Endodermal cell (in vitro differentiated cells): Measurements from ENCODE around the gene PITPNM1. TPM values are rescaled to one million over a fixed set of nuclear protein-coding genes. Genes with fewer than 3 reads are reported as not detected.

Experiments used
- DNase-seq: peaks from one replicate; pipeline ENCODE4 v3.0.0-alpha.2; 2017
- H3K27ac ChIP-seq: 2 replicates; pipeline ENCODE4 v1.5.1; 2013; ENCODE audit warnings: mild to moderate bottlenecking, low read depth, low read length, moderate library complexity
- H3K27me3 ChIP-seq: 2 replicates; pipeline ENCODE4 v1.6.1; 2013; ENCODE audit warnings: mild to moderate bottlenecking, low read length, moderate library complexity; ENCODE audit not compliant: insufficient read depth, control insufficient read depth, poor library complexity, severe bottlenecking
- H3K36me3 ChIP-seq: 2 replicates; pipeline ENCODE4 v1.7.0; 2013; ENCODE audit warnings: mild to moderate bottlenecking, low read length, moderate library complexity; ENCODE audit not compliant: control insufficient read depth, insufficient read depth
- H3K4me1 ChIP-seq: one replicate; pipeline ENCODE4 v1.7.0; 2013; ENCODE audit warnings: low read length; ENCODE audit not compliant: control insufficient read depth, insufficient read depth
- H3K4me3 ChIP-seq: 2 replicates; pipeline ENCODE4 v1.5.1; 2013; ENCODE audit warnings: mild to moderate bottlenecking, low read length, moderate library complexity
- H3K9ac ChIP-seq: 2 replicates; pipeline ENCODE4 v1.6.1; 2013; ENCODE audit warnings: mild to moderate bottlenecking, low read length, moderate library complexity; ENCODE audit not compliant: poor library complexity, severe bottlenecking; ENCODE audit errors: extremely low read depth
- H3K9me3 ChIP-seq: 2 replicates; pipeline ENCODE4 v1.6.1; 2013; ENCODE audit warnings: mild to moderate bottlenecking, low read length, moderate library complexity; ENCODE audit not compliant: control insufficient read depth
- H3K27ac Mint-ChIP-seq: 2 replicates; pipeline ENCODE4 v1.8.0; 2020; ENCODE audit warnings: mixed read lengths
- H3K27me3 Mint-ChIP-seq: 2 replicates; pipeline ENCODE4 v1.8.0; 2021; ENCODE audit warnings: mild to moderate bottlenecking, mixed read lengths; ENCODE audit not compliant: insufficient read depth
- H3K36me3 Mint-ChIP-seq: 2 replicates; pipeline ENCODE4 v1.8.0; 2020; ENCODE audit warnings: low read depth, mixed read lengths
- H3K4me1 Mint-ChIP-seq: 2 replicates; pipeline ENCODE4 v1.8.0; 2020; ENCODE audit warnings: mixed read lengths
- H3K4me3 Mint-ChIP-seq: 2 replicates; pipeline ENCODE4 v1.8.0; 2020; ENCODE audit warnings: mild to moderate bottlenecking, moderate library complexity, mixed read lengths
- H3K9me3 Mint-ChIP-seq: 2 replicates; pipeline ENCODE4 v1.8.0; 2020; ENCODE audit warnings: mild to moderate bottlenecking, mixed read lengths
- WGBS, 2 experiments: methylation state at CpG; one replicate each; pipeline versions ENCODE4 v1.1.5 to v1.1.7; 2013; ENCODE audit warnings: missing lambda C conversion rate in 2 of 2, mixed read lengths in 1 of 2; ENCODE audit not compliant: insufficient coverage in 1 of 2, insufficient read length in 1 of 2; 5-methylcytosine and 5-hydroxymethylcytosine counted together
- total RNA-seq, 2 donors: library from RNA; stranded (reverse); fragmentation: NEBNext Ultra II Directional in 1 of 2; extraction: Animal tissue kit (Norgen Biotek cat#: 25700) in 1 of 2; gene quantifications; 2 replicates in 1 of 2; 3 replicates in 1 of 2; pipeline ENCODE4 v1.2.1, GENCODE V29; 2021
- TF ChIP-seq, protein P1 (sequence below): fragments of 200-600 bp; sonication (generic); conservative IDR thresholded peaks from 2 replicates; pipeline ENCODE4 v1.5.0; 2021; ENCODE audit warnings: antibody characterized with exemption, mild to moderate bottlenecking

PITPNM1 gene
- total RNA-seq, 2 donors from 2014 or later, result 94.6 to 104 TPM

DNA sequence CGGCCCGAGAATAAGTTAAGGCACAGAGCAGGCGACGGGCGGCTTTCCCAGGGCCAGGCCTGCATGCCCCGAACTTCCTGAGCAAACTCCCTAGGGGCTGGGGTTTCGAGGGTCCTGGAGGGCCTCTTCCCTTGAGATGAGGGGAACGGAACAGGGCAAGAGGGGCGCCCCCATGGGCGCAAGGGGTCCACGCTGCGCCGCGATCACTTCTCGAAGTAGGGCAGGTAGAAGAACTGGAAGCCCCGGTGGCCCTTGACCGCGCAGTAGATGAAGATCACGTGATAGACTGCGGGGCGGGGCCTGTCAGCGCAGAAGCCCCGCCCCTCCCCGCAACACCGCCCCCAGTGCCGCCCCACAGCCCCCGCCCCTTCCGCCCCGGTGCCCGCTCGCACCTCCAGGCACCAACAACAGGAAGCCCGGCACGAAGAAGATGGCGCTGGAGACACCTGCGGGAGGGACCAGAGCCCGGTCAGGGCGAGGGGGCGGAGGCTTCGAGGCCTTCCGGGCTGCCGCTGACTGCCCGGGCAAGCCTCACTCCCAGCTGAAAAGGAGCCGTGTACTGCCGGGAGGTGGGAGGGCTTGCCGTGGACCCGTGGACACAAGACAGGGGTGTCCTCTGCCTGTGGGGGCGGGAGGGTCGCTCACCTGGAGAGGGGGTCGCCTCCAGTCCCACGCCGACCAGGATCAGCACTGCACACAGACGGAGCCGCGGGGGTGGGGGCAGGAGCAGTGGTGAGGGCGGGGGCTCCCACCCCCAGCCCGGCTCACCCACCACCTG is 40.6 kb downstream of the PITPNM1 start:
- peak overlapping the region; percentile 74 for H3K4me3 Mint-ChIP-seq
- H3K4me1 Mint-ChIP-seq, result peaks cover 9% of the 10 kb centered on the region
- H3K27ac ChIP-seq, result peak overlapping the region; percentile 70
- peak overlapping the region; percentile 83 for H3K9ac ChIP-seq
- no peaks in the 10 kb centered on the region for H3K4me1 ChIP-seq
- no peaks in the 10 kb centered on the region for H3K36me3 ChIP-seq
- DNase-seq, result peak; percentile 98
- H3K9me3 ChIP-seq, result no peaks in the 10 kb centered on the region
- peaks cover 4% of the 10 kb centered on the region for H3K36me3 Mint-ChIP-seq
- H3K4me3 ChIP-seq, result peak overlapping the region; percentile 92
- no peaks in the 10 kb centered on the region for H3K9me3 Mint-ChIP-seq
- TF ChIP-seq, protein P1, sequence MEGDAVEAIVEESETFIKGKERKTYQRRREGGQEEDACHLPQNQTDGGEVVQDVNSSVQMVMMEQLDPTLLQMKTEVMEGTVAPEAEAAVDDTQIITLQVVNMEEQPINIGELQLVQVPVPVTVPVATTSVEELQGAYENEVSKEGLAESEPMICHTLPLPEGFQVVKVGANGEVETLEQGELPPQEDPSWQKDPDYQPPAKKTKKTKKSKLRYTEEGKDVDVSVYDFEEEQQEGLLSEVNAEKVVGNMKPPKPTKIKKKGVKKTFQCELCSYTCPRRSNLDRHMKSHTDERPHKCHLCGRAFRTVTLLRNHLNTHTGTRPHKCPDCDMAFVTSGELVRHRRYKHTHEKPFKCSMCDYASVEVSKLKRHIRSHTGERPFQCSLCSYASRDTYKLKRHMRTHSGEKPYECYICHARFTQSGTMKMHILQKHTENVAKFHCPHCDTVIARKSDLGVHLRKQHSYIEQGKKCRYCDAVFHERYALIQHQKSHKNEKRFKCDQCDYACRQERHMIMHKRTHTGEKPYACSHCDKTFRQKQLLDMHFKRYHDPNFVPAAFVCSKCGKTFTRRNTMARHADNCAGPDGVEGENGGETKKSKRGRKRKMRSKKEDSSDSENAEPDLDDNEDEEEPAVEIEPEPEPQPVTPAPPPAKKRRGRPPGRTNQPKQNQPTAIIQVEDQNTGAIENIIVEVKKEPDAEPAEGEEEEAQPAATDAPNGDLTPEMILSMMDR, result no peak
- 16 to 69% methylated on average over 10 to 55 of the region's 56 CpGs for WGBS, 2 experiments
- H3K27ac Mint-ChIP-seq, result peak overlapping the region; percentile 91
- peaks cover 2% of the 10 kb centered on the region for H3K27me3 Mint-ChIP-seq
- no peaks in the 10 kb centered on the region for H3K27me3 ChIP-seq

DNA sequence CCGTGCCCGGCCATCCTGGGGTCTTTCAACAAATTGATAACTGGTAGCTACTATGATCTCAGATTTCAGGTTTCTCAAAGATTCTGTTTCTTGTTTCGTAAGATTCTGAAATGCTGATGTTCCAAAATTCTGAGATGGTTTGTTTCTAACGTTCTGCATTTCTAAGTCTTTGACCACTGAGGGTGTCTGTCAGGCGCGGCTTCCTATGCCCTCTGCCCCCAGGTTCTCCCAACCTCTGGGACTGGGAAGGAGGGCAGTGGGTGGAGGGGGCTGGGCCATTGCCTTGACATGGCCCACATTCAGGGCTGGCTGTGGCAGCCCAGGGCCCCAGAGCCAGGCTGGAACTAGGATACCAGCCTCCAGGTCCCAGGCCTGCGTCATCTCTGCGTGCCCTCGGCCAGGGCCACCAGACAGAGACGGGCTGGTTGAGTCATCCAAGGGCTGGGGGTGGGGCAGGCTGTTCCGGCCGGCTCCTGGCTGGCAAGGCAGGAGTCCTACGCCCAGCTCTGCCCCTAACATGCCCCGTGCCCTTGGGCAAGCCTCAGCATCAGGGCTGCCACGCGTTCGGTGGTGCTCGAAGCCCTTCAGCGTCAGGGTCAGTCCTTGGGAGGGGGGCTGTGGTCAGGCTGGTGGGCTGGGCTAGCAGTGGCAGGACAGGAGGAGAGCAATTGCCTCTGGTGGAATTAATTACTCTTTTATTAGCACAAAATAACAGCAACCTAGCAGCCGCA is 41.3 kb downstream of the PITPNM1 start:
- Mint-ChIP-seq H3K27me3 (peaks cover 5% of the 10 kb centered on the region), H3K4me1 (peaks cover 9% of the 10 kb centered on the region), H3K9me3 (no peaks in the 10 kb centered on the region), H3K27ac (no peak overlapping the region), H3K4me3 (peak overlapping the region; percentile 74), H3K36me3 (peaks cover 4% of the 10 kb centered on the region)
- H3K27ac ChIP-seq, result no peak overlapping the region
- WGBS, 2 experiments, result 88 to 91% methylated on average over 10 to 20 of the region's 20 CpGs
- no peak overlapping the region for H3K9ac ChIP-seq
- H3K36me3 ChIP-seq, result no peaks in the 10 kb centered on the region
- TF ChIP-seq, protein P1, result no peak
- no peaks in the 10 kb centered on the region for H3K9me3 ChIP-seq
- no peaks in the 10 kb centered on the region for H3K27me3 ChIP-seq
- H3K4me3 ChIP-seq, result no peak overlapping the region
- no peaks in the 10 kb centered on the region for H3K4me1 ChIP-seq
- DNase-seq, result peak; percentile 57

DNA sequence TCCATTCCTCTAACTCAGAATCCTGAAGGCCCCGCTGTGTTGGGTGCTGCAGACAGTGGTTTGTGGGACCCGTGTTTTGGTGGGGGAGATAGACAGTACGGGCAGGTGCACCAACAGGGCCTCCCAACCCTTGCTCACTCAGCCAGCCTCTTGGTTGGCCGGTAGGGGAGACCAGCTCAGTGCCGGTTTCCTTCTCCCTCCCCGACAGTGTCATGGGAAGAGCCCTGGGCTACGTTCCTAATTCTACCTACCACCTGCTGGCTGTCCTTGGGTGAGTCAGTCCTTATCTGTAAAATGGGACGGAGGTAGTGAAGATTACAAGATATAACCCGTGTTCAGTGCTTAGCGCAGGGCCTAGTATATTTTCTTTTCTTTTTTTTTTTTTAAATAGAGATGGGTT is 42.0 kb downstream of the PITPNM1 start:
- Histone ChIP-seq H3K4me1 (no peaks in the 10 kb centered on the region), H3K4me3 (no peak overlapping the region), H3K9ac (no peak overlapping the region), H3K27ac (no peak overlapping the region), H3K36me3 (no peaks in the 10 kb centered on the region), H3K9me3 (no peaks in the 10 kb centered on the region), H3K27me3 (no peaks in the 10 kb centered on the region)
- TF ChIP-seq, protein P1, result no peak
- Mint-ChIP-seq H3K4me1 (peaks cover 6% of the 10 kb centered on the region), H3K4me3 (no peak overlapping the region), H3K27me3 (peaks cover 5% of the 10 kb centered on the region), H3K27ac (no peak overlapping the region), H3K36me3 (peaks cover 4% of the 10 kb centered on the region), H3K9me3 (no peaks in the 10 kb centered on the region)
- WGBS, 2 experiments, result 85 to 98% methylated on average over 7 to 10 of the region's 10 CpGs
- no peak for DNase-seq
